Vagina (tissue), 2 donors: ENCODE results near the gene FBXO17. TPM values are rescaled to one million over a fixed set of nuclear protein-coding genes. Genes with fewer than 3 reads are reported as not detected.

Source experiments
- DNase-seq, 2 donors: peaks; one replicate each; pipeline ENCODE4 v3.0.0-alpha.2; 2017; ENCODE audit errors: extremely low spot score in 2 of 2
- H3K27ac ChIP-seq: fragments of 200-600 bp; sonication (generic); one replicate; pipeline ENCODE4 v1.5.1; 2019
- H3K27me3 ChIP-seq: fragments of 200-600 bp; sonication (generic); one replicate; pipeline ENCODE4 v1.5.1; 2019
- H3K36me3 ChIP-seq, 2 donors: fragments of 200-600 bp; sonication (generic); one replicate each; pipeline ENCODE4 v1.5.1; 2017 to 2019
- H3K4me1 ChIP-seq: fragments of 200-600 bp; sonication (generic); one replicate; pipeline ENCODE4 v1.5.1; 2019
- H3K4me3 ChIP-seq, 2 donors: fragments of 200-600 bp; sonication (generic); 1 replicate in 1 of 2; 2 replicates in 1 of 2; pipeline ENCODE4 v1.5.1; 2016 to 2019
- H3K9me3 ChIP-seq: fragments of 200-600 bp; sonication (generic); one replicate; pipeline ENCODE4 v1.5.1; 2019
- POLR2A ChIP-seq, 2 donors: fragments of 450-650 bp; IDR thresholded peaks; one replicate each; pipeline ENCODE4 v1.6.1; 2017; ENCODE audit warnings: antibody characterized with exemption in 2 of 2, mild to moderate bottlenecking in 2 of 2, moderate library complexity in 2 of 2
- POLR2AphosphoS5 ChIP-seq, 2 donors: sonication (generic); formaldehyde crosslinking; IDR thresholded peaks; one replicate each; pipeline ENCODE4 v1.9.0; 2017; ENCODE audit warnings: antibody characterized with exemption in 2 of 2, mild to moderate bottlenecking in 2 of 2, low read depth in 1 of 2; ENCODE audit not compliant: insufficient read depth in 1 of 2
- intact Hi-C: fragments of 100-400 bp; cut with DNase I; formaldehyde crosslinking; loops from one replicate; pipeline ENCODE4 v1.15.1; 2023
- total RNA-seq: library from RNA; depleted of rRNA; stranded (reverse); fragments of >200 nt; gene quantifications from one replicate; pipeline ENCODE4 v1.2.3, GENCODE V29; 2016
- TF ChIP-seq, protein P1 (sequence below), 3 experiments: fragments of 450-650 bp in 2 of 3; fragments of 200-600 bp in 1 of 3; sonication (generic) in 1 of 3; IDR thresholded peaks; one replicate each; pipeline ENCODE4 v1.5.1; 2017 to 2019; ENCODE audit warnings: antibody characterized with exemption in 3 of 3, mild to moderate bottlenecking in 2 of 3, moderate library complexity in 2 of 3

The FBXO17 gene
- total RNA-seq, 1 donor from 2014 or later: 44.0 TPM

- Histone ChIP-seq H3K27me3 (no peaks in the 10 kb centered on the region), H3K36me3 (peaks cover 0 to 24% of the 10 kb centered on the region in 2 donors), H3K27ac (no peak overlapping the region), H3K9me3 (no peaks in the 10 kb centered on the region), H3K4me3 (no peak overlapping the region), H3K4me1 (no peaks in the 10 kb centered on the region)
- TF ChIP-seq POLR2A (IDR thresholded peaks at IDR 0.05) (no peak), POLR2AphosphoS5 (IDR thresholded peaks at IDR 0.05; ENCODE audit: insufficient read depth in 1 of 2, low read depth in 1 of 2) (no peak)
- TF ChIP-seq, protein P1, sequence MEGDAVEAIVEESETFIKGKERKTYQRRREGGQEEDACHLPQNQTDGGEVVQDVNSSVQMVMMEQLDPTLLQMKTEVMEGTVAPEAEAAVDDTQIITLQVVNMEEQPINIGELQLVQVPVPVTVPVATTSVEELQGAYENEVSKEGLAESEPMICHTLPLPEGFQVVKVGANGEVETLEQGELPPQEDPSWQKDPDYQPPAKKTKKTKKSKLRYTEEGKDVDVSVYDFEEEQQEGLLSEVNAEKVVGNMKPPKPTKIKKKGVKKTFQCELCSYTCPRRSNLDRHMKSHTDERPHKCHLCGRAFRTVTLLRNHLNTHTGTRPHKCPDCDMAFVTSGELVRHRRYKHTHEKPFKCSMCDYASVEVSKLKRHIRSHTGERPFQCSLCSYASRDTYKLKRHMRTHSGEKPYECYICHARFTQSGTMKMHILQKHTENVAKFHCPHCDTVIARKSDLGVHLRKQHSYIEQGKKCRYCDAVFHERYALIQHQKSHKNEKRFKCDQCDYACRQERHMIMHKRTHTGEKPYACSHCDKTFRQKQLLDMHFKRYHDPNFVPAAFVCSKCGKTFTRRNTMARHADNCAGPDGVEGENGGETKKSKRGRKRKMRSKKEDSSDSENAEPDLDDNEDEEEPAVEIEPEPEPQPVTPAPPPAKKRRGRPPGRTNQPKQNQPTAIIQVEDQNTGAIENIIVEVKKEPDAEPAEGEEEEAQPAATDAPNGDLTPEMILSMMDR (IDR thresholded peaks at IDR 0.05): no peak
- DNase-seq: no peak
- intact Hi-C loops: no loop called here
Measured at GRCh38 chr19:38921420-38922274, 53.9 kb downstream of the FBXO17 start.

DNA sequence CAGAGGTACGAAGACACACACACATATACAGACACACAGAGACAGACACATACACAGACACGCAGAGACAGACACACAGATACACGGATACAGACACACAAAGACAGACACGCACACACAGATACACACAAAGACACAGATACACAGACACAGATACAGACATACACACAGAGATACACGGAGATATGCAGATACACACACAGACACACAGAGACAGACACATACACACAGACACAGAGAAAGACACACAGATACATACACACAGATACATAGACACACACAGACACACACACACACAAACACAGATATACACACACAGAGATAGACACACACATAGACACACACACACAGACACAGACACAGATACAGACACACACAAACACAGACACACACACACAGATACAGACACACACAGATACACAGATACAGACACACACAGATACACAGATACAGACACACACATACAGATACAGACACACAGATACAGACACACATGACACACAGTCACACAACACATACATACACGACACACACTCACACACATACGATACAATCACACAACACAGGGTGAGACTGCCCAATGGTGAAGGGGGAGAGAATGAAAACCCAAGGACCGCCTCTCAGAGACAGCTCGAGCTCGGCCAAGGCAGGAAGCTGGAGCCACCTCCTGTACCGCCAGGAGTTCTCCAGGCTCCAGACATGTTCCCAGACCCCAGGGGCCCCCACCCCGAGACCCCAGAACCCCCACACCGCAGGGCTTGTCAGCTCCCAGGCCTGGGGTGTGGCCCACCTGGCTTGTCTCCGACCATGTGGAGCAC is 54.7 kb downstream of the FBXO17 start:
- no peak overlapping the region for H3K4me3 ChIP-seq
- peaks cover 0 to 24% of the 10 kb centered on the region in 2 donors for H3K36me3 ChIP-seq
- no peak for TF ChIP-seq POLR2AphosphoS5 (IDR thresholded peaks at IDR 0.05; ENCODE audit: insufficient read depth in 1 of 2, low read depth in 1 of 2)
- TF ChIP-seq, protein P1 (IDR thresholded peaks at IDR 0.05): no peak
- TF ChIP-seq POLR2A (IDR thresholded peaks at IDR 0.05): no peak
- no peak for DNase-seq
- H3K27ac ChIP-seq: no peak overlapping the region
- intact Hi-C loops: no loop called here
- H3K4me1 ChIP-seq: no peaks in the 10 kb centered on the region
- no peaks in the 10 kb centered on the region for H3K9me3 ChIP-seq
- H3K27me3 ChIP-seq: no peaks in the 10 kb centered on the region

DNA sequence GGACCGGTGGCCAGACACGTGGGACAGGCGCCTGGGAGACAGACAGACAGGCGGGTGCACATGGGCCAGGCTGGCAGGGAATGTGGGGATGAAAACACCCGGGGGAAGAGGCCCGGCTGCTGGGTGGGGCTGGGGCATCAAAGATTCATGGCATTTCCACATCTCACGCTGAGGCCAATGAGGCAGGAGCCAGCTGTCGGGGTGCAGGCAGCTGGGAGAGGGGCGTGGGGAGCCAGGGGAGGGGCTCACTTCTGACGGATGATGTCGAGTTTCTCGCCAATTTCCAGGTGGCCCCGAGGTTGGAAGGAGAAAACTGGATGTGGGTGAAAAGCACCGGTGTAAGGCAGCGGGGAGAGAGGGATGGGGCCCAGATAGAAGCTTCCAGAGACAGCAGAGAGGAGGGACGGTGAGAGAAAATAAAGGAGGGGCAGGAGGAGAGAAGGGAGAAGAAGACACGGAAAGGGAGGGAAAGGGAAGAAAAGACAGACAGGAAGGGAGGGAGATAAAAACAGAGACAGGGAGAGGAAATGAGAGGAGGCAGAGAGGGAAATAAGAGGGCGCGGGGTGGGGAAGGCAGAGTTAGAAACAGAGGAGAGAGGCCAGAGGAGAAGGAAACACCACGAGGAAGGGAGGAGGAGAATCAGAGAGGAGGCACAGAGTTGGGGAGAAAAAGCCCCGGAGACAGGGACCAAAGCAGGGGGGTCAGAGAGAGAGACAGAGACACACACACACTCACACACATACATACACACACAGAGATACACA is 55.5 kb downstream of the FBXO17 start:
- H3K4me3 ChIP-seq: no peak overlapping the region
- H3K9me3 ChIP-seq: no peaks in the 10 kb centered on the region
- DNase-seq: no peak
- no peak for TF ChIP-seq POLR2AphosphoS5 (IDR thresholded peaks at IDR 0.05; ENCODE audit: insufficient read depth in 1 of 2, low read depth in 1 of 2)
- TF ChIP-seq, protein P1 (IDR thresholded peaks at IDR 0.05): no peak
- no peak for TF ChIP-seq POLR2A (IDR thresholded peaks at IDR 0.05)
- no peaks in the 10 kb centered on the region for H3K27me3 ChIP-seq
- H3K27ac ChIP-seq: no peak overlapping the region
- no peaks in the 10 kb centered on the region for H3K4me1 ChIP-seq
- intact Hi-C loops: no loop called here
- peaks cover 0 to 16% of the 10 kb centered on the region in 2 donors for H3K36me3 ChIP-seq

GRCh38 chr19:38918526-38918925 is 57.0 kb downstream of the FBXO17 start:
- Histone ChIP-seq H3K4me3 (no peak overlapping the region), H3K27ac (no peak overlapping the region), H3K4me1 (no peaks in the 10 kb centered on the region), H3K36me3 (peaks cover 0 to 6% of the 10 kb centered on the region in 2 donors), H3K27me3 (no peaks in the 10 kb centered on the region), H3K9me3 (no peaks in the 10 kb centered on the region)
- intact Hi-C loops: no loop called here
- TF ChIP-seq POLR2AphosphoS5 (IDR thresholded peaks at IDR 0.05; ENCODE audit: insufficient read depth in 1 of 2, low read depth in 1 of 2) (no peak), POLR2A (IDR thresholded peaks at IDR 0.05) (no peak)
- TF ChIP-seq, protein P1 (IDR thresholded peaks at IDR 0.05): no peak
- no peak for DNase-seq
